ENCODE results near the gene TEX14. TPM values are rescaled to one million over a fixed set of nuclear protein-coding genes. Genes with fewer than 3 reads are reported as not detected.

Gene TEX14
- total and polyA plus RNA-seq, 10 of the 15 experiments (the other 5 are each of a cell fraction or from before 2014, with no cell fraction given): 0.15 to 1.3 (median 0.66) TPM

DNA sequence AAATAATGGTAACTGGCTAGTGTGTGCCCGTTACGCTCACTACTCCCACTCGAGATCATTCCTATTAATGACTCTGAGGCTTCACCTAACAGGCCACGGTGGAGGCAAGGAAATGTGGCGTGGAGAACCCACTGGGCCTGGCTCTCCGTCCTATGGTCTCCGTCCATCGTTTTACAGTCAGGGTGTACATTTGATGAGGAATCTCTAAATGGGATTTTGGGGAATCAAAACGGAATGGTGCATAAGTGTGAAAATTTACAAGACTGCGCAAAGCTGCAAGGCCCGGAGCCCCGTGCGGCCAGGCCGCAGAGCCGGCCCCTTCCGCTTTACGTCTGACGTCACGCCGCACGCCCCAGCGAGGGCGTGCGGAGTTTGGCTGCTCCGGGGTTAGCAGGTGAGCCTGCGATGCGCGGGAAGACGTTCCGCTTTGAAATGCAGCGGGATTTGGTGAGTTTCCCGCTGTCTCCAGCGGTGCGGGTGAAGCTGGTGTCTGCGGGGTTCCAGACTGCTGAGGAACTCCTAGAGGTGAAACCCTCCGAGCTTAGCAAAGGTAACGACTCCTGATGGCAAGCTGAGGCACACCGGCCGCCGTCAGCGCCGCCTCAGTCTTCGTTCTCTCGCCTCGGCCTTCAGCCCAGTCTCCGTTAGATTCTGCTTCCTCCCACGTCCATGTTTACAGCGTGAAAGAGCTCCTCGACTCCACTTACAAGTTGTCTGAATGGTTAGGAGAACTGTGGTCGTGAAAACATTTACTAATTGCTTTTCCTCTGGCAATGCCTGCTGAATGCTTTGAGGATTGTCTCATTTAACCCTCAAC, 602 bp upstream of the TEX14 start, which contains the start of gene RAD51C (continued):
- peak; percentile 45 for TF ChIP-seq MYC (IDR thresholded peaks at IDR 0.05; ENCODE audit: insufficient read depth, insufficient read length, insufficient replicate concordance, low read length, severe bottlenecking)
- TF ChIP-seq MYB (IDR thresholded peaks at IDR 0.05; ENCODE audit: borderline replicate concordance, low read depth, low read length): no peak
- TF ChIP-seq GATAD2B (conservative IDR thresholded peaks at IDR 0.05; ENCODE audit: low read depth): peak; percentile 73
- peak; percentile 78 for TF ChIP-seq CBFB (IDR thresholded peaks at IDR 0.05; ENCODE audit: low read depth)
- TF ChIP-seq, protein P1, sequence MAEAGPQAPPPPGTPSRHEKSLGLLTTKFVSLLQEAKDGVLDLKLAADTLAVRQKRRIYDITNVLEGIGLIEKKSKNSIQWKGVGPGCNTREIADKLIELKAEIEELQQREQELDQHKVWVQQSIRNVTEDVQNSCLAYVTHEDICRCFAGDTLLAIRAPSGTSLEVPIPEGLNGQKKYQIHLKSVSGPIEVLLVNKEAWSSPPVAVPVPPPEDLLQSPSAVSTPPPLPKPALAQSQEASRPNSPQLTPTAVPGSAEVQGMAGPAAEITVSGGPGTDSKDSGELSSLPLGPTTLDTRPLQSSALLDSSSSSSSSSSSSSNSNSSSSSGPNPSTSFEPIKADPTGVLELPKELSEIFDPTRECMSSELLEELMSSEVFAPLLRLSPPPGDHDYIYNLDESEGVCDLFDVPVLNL (IDR thresholded peaks at IDR 0.05; ENCODE audit: low read depth, low read length): peak; percentile 87
- TF ChIP-seq, protein P2, sequence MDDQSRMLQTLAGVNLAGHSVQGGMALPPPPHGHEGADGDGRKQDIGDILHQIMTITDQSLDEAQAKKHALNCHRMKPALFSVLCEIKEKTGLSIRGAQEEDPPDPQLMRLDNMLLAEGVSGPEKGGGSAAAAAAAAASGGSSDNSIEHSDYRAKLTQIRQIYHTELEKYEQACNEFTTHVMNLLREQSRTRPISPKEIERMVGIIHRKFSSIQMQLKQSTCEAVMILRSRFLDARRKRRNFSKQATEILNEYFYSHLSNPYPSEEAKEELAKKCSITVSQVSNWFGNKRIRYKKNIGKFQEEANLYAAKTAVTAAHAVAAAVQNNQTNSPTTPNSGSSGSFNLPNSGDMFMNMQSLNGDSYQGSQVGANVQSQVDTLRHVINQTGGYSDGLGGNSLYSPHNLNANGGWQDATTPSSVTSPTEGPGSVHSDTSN (IDR thresholded peaks at IDR 0.05; ENCODE audit: insufficient replicate concordance, low read depth, low read length): no peak
- TF ChIP-seq TAF1 (IDR thresholded peaks at IDR 0.05; ENCODE audit: borderline replicate concordance, low read depth, low read length): peak; percentile 60; the same call in 1 of the 2 replicates
- TF ChIP-seq NFYB (IDR thresholded peaks at IDR 0.05; ENCODE audit: insufficient read depth, low read depth, low read length): no peak
- TF ChIP-seq, protein P3, sequence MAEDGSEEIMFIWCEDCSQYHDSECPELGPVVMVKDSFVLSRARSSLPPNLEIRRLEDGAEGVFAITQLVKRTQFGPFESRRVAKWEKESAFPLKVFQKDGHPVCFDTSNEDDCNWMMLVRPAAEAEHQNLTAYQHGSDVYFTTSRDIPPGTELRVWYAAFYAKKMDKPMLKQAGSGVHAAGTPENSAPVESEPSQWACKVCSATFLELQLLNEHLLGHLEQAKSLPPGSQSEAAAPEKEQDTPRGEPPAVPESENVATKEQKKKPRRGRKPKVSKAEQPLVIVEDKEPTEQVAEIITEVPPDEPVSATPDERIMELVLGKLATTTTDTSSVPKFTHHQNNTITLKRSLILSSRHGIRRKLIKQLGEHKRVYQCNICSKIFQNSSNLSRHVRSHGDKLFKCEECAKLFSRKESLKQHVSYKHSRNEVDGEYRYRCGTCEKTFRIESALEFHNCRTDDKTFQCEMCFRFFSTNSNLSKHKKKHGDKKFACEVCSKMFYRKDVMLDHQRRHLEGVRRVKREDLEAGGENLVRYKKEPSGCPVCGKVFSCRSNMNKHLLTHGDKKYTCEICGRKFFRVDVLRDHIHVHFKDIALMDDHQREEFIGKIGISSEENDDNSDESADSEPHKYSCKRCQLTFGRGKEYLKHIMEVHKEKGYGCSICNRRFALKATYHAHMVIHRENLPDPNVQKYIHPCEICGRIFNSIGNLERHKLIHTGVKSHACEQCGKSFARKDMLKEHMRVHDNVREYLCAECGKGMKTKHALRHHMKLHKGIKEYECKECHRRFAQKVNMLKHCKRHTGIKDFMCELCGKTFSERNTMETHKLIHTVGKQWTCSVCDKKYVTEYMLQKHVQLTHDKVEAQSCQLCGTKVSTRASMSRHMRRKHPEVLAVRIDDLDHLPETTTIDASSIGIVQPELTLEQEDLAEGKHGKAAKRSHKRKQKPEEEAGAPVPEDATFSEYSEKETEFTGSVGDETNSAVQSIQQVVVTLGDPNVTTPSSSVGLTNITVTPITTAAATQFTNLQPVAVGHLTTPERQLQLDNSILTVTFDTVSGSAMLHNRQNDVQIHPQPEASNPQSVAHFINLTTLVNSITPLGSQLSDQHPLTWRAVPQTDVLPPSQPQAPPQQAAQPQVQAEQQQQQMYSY (CRISPR knock-in tag; IDR thresholded peaks at IDR 0.05): no peak
- no peak; the same call in 1 of the 2 replicates for TF ChIP-seq LARP7 (IDR thresholded peaks at IDR 0.05)
- TF ChIP-seq BACH1 (IDR thresholded peaks at IDR 0.05; ENCODE audit: borderline replicate concordance): no peak
- TF ChIP-seq CHD1 (IDR thresholded peaks at IDR 0.05; ENCODE audit: low read depth, low read length): no peak
- TF ChIP-seq SREBF2 (IDR thresholded peaks at IDR 0.05; ENCODE audit: low read length): no peak
- TF ChIP-seq YY1 (IDR thresholded peaks at IDR 0.05; ENCODE audit: low read depth, low read length): 0 out of 2 replicates have a peak, but pooled peaks have one; percentile 43
- peak; percentile 62; the same call in 1 of the 2 replicates for TF ChIP-seq SMARCA5 (IDR thresholded peaks at IDR 0.05)
- no peak for TF ChIP-seq WRNIP1 (IDR thresholded peaks at IDR 0.05; ENCODE audit: borderline replicate concordance, low read depth, low read length)
- TF ChIP-seq, protein P4, sequence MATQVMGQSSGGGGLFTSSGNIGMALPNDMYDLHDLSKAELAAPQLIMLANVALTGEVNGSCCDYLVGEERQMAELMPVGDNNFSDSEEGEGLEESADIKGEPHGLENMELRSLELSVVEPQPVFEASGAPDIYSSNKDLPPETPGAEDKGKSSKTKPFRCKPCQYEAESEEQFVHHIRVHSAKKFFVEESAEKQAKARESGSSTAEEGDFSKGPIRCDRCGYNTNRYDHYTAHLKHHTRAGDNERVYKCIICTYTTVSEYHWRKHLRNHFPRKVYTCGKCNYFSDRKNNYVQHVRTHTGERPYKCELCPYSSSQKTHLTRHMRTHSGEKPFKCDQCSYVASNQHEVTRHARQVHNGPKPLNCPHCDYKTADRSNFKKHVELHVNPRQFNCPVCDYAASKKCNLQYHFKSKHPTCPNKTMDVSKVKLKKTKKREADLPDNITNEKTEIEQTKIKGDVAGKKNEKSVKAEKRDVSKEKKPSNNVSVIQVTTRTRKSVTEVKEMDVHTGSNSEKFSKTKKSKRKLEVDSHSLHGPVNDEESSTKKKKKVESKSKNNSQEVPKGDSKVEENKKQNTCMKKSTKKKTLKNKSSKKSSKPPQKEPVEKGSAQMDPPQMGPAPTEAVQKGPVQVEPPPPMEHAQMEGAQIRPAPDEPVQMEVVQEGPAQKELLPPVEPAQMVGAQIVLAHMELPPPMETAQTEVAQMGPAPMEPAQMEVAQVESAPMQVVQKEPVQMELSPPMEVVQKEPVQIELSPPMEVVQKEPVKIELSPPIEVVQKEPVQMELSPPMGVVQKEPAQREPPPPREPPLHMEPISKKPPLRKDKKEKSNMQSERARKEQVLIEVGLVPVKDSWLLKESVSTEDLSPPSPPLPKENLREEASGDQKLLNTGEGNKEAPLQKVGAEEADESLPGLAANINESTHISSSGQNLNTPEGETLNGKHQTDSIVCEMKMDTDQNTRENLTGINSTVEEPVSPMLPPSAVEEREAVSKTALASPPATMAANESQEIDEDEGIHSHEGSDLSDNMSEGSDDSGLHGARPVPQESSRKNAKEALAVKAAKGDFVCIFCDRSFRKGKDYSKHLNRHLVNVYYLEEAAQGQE (IDR thresholded peaks at IDR 0.05; ENCODE audit: low read depth, low read length): no peak
- TF ChIP-seq TCF3 (IDR thresholded peaks at IDR 0.05; ENCODE audit: borderline replicate concordance, insufficient read depth, low read depth, low read length): no peak
- peak; percentile 84 to 93 for TF ChIP-seq BHLHE40 (IDR thresholded peaks at IDR 0.05; ENCODE audit: borderline replicate concordance in 1 of 2, low read depth in 2 of 2, low read length in 1 of 2)

All from GM12878 (cell line).